Heart left ventricle (tissue), 16 donors: ENCODE results near the gene RNF213. TPM values are rescaled to one million over a fixed set of nuclear protein-coding genes. Genes with fewer than 3 reads are reported as not detected.

Experiments used
- ATAC-seq, 4 donors: fragments of 200-7000 bp; cut with Tn5 transposase; one replicate each; pipeline ENCODE4 v1.9.1; 2020 to 2022; ENCODE audit warnings: moderate library complexity in 4 of 4, mild to moderate bottlenecking in 3 of 4, moderate number of reproducible peaks in 1 of 4
- DNase-seq, 5 donors: peaks; one replicate each; pipeline ENCODE4 v3.0.0-alpha.2; 2020
- H3K27ac ChIP-seq, 12 donors: fragments of 200-600 bp; sonication (generic) in 4 of 12; one replicate each; pipeline versions ENCODE4 v1.5.0 to v1.8.0; 2016 to 2022; ENCODE audit warnings: mild to moderate bottlenecking in 2 of 12
- H3K27me3 ChIP-seq, 9 donors: fragments of 200-600 bp; sonication (generic) in 2 of 9; one replicate each; pipeline versions ENCODE4 v1.5.1 to v1.8.0; 2016 to 2022; ENCODE audit warnings: mild to moderate bottlenecking in 3 of 9
- H3K36me3 ChIP-seq, 9 donors: fragments of 200-600 bp; sonication (generic) in 2 of 9; one replicate each; pipeline versions ENCODE4 v1.5.0 to v1.8.0; 2018 to 2022; ENCODE audit warnings: mild to moderate bottlenecking in 2 of 9
- H3K4me1 ChIP-seq, 12 donors: fragments of 200-600 bp; sonication (generic) in 4 of 12; one replicate each; pipeline versions ENCODE4 v1.5.0 to v1.8.0; 2016 to 2022; ENCODE audit warnings: mild to moderate bottlenecking in 3 of 12
- H3K4me3 ChIP-seq, 12 donors: fragments of 200-600 bp; sonication (generic) in 4 of 12; one replicate each; pipeline versions ENCODE4 v1.5.0 to v1.8.0; 2017 to 2022; ENCODE audit warnings: mild to moderate bottlenecking in 9 of 12, moderate library complexity in 4 of 12
- H3K9me3 ChIP-seq, 12 donors: fragments of 200-600 bp; sonication (generic) in 4 of 12; one replicate each; pipeline versions ENCODE4 v1.5.0 to v1.8.0; 2016 to 2022; ENCODE audit warnings: mild to moderate bottlenecking in 1 of 12
- CTCF ChIP-seq, 12 donors: fragments of 200-600 bp; sonication (generic) in 4 of 12; IDR thresholded peaks; one replicate each; pipeline versions ENCODE4 v1.5.0 to v1.8.0; 2018 to 2022; ENCODE audit warnings: antibody characterized with exemption in 12 of 12, mild to moderate bottlenecking in 5 of 12
- POLR2A ChIP-seq, 2 donors: fragments of 450-650 bp; IDR thresholded peaks; one replicate each; pipeline ENCODE4 v1.6.1; 2017; ENCODE audit warnings: antibody characterized with exemption in 2 of 2, mild to moderate bottlenecking in 2 of 2, moderate library complexity in 2 of 2
- WGBS, 4 donors: extraction: QIAGEN DNeasy Blood & Tissue Kit in 2 of 4; methylation state at CpG; one replicate each; pipeline versions ENCODE4 v1.1.5 to v1.1.7; 2013 to 2018; 5-methylcytosine and 5-hydroxymethylcytosine counted together
- intact Hi-C, 10 donors: fragments of 100-400 bp; cut with DNase I; formaldehyde crosslinking; loops; one replicate each; pipeline versions ENCODE4 v1.11.1 to v1.14.2; 2022
- polyA plus RNA-seq, 2 donors: library from polyadenylated mRNA; stranded (reverse); fragments of 200-250 nt; gene quantifications; one replicate each; pipeline ENCODE4 v1.2.3, GENCODE V29; 2013
- total RNA-seq, 9 donors: library from RNA; depleted of rRNA in 2 of 9; stranded (reverse); fragments of >200 nt in 2 of 9; fragmentation: NEBNext Ultra II Directional in 3 of 9; extraction: Animal tissue kit (Norgen Biotek cat#: 25700) in 3 of 9; gene quantifications; one replicate each; pipeline versions ENCODE4 v1.1.0 to v1.2.4, GENCODE V29; 2016 to 2023
- donor health status: ischemic (EF 13 %, LVEDD 7.1; RV severe dilation, severe dysfunction).
- donor health status: healthy with polysubstance abuse.
- donor health status: DM: no; HTN: yes; CAD: no.
- donor health status: DM: no; HTN: no; CAD: no.
- donor health status: ischemic (EF 25% LVEDD 6.9; RV normal size, moderate dysfunction).
- donor health status: ischemic (EF 25% LVEDD 5.7; RV mildly dilated, moderate dysfunction).
- donor health status: healthy.
- donor health status: DM: yes; HTN: yes; CAD: no.
- donor health status: ischemic (EF 35%, LVEDD 5.7; RV mildly dilated, moderate dysfunction).
- donor health status: nonischemic (EF 11% LVEDD 7.7; RV severe dilation, severe dysfunction).
- donor health status: DM: yes; HTN: yes; CAD: no.
- donor health status: PGD.
- donor health status: ischemic (EF 29% LVEDD 5.4; RV normal size, mild dysfunction).
- donor health status: nonischemic (EF 23%, LVEDD 6.1; RV moderate dilation, normal function).

RNF213 gene
- total and polyA plus RNA-seq, 11 donors, result 23.1 to 167 (median 31.4) TPM

DNA sequence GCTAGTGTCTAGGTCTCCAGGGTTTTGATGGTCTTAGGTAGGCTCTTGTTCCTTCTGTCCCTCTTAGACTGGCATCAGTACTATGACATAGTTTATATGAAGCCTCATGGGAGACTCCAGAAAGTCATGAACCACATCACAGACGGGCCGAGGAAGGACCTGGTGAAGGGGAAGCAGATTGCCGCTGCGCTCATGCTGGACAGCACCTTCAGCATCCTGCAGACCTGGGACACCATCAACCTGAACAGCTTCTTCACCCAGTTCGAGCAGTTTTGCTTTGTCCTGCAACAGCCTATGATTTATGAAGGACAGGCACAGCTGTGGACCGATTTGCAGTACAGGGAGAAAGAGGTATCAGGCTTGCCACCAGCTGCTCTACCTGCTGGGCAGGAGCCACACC lies 34.0 kb downstream of the RNF213 start:
- WGBS, 4 donors, result 91 to 97% (median 91%) methylated on average over 6 of the region's 6 CpGs
- DNase-seq (no peak), ATAC-seq (no peak)
- Histone ChIP-seq H3K27ac (peak overlapping the region in 1 of 12 donors; percentile 49), H3K27me3 (no peaks in the 10 kb centered on the region), H3K36me3 (peaks cover 10 to 100% (median 99%) of the 10 kb centered on the region in 9 donors), H3K9me3 (no peaks in the 10 kb centered on the region), H3K4me1 (no peaks in the 10 kb centered on the region), H3K4me3 (no peak overlapping the region)
- TF ChIP-seq POLR2A (IDR thresholded peaks at IDR 0.05) (no peak), CTCF (IDR thresholded peaks at IDR 0.05) (no peak)
- intact Hi-C loops, result no loop called here

- peaks cover 10 to 100% (median 99%) of the 10 kb centered on the region in 9 donors for H3K36me3 ChIP-seq
- intact Hi-C loops, result no loop called here
- no peak for ATAC-seq
- H3K4me1 ChIP-seq, result no peaks in the 10 kb centered on the region
- DNase-seq, result no peak
- H3K27me3 ChIP-seq, result no peaks in the 10 kb centered on the region
- no peak overlapping the region for H3K4me3 ChIP-seq
- TF ChIP-seq POLR2A (IDR thresholded peaks at IDR 0.05), result no peak
- TF ChIP-seq CTCF (IDR thresholded peaks at IDR 0.05), result no peak
- 83 to 100% (median 93%) methylated on average over 3 to 5 of the region's 5 CpGs for WGBS, 4 donors
- H3K9me3 ChIP-seq, result no peaks in the 10 kb centered on the region
- H3K27ac ChIP-seq, result peak overlapping the region in 1 of 12 donors; percentile 49
Observed at GRCh38 chr17:80295146-80295545, 34.5 kb downstream of the RNF213 start.

- Histone ChIP-seq H3K27me3 (no peaks in the 10 kb centered on the region), H3K4me1 (no peaks in the 10 kb centered on the region), H3K9me3 (no peaks in the 10 kb centered on the region), H3K4me3 (no peak overlapping the region), H3K27ac (no peak overlapping the region), H3K36me3 (peaks cover 10 to 100% (median 99%) of the 10 kb centered on the region in 9 donors)
- TF ChIP-seq CTCF (IDR thresholded peaks at IDR 0.05) (no peak), POLR2A (IDR thresholded peaks at IDR 0.05) (no peak)
- intact Hi-C loops, result no loop called here
- no peak for DNase-seq
- ATAC-seq, result no peak
- 93 to 96% (median 95%) methylated on average over 6 of the region's 6 CpGs for WGBS, 4 donors
Observed at GRCh38 chr17:80295559-80295958, 34.9 kb downstream of the RNF213 start.

- intact Hi-C loops, result no loop called here
- Histone ChIP-seq H3K4me3 (no peak overlapping the region), H3K27me3 (no peaks in the 10 kb centered on the region), H3K4me1 (no peaks in the 10 kb centered on the region), H3K9me3 (peaks cover 0 to 4% (median 0%) of the 10 kb centered on the region in 12 donors), H3K27ac (no peak overlapping the region), H3K36me3 (peaks cover 10 to 100% (median 99%) of the 10 kb centered on the region in 9 donors)
- 85 to 91% (median 89%) methylated on average over 14 of the region's 14 CpGs for WGBS, 4 donors
- ATAC-seq (no peak), DNase-seq (no peak)
- TF ChIP-seq POLR2A (IDR thresholded peaks at IDR 0.05) (no peak), CTCF (IDR thresholded peaks at IDR 0.05) (no peak)
Observed at GRCh38 chr17:80296221-80296620, 35.6 kb downstream of the RNF213 start.
